H9 (cell line): Measurements from ENCODE around the gene MCM7. TPM values are rescaled to one million over a fixed set of nuclear protein-coding genes. Genes with fewer than 3 reads are reported as not detected.
A peak's percentile ranks its signal among the peaks of the same experiment; 100 is the strongest.

Experiments used
- DNase-seq: peaks from one replicate; pipeline ENCODE4 v3.0.0-alpha.2; 2017
- H2AFZ ChIP-seq: one replicate; pipeline ENCODE4 v1.6.1; 2013; ENCODE audit warnings: mild to moderate bottlenecking, low read length, control low read depth, moderate library complexity
- H2AK5ac ChIP-seq: 2 replicates; pipeline ENCODE4 v1.6.1; 2013; ENCODE audit warnings: low read length, control low read depth, mixed read lengths; ENCODE audit not compliant: insufficient read length
- H2BK120ac ChIP-seq: one replicate; pipeline ENCODE4 v1.6.1; 2013; ENCODE audit warnings: low read depth, mild to moderate bottlenecking, low read length, control low read depth, inconsistent platforms; ENCODE audit not compliant: poor library complexity, severe bottlenecking
- H2BK12ac ChIP-seq: 2 replicates; pipeline ENCODE4 v1.6.1; 2013; ENCODE audit warnings: low read length, control low read depth, mixed read lengths, low read depth; ENCODE audit not compliant: insufficient read length
- H2BK15ac ChIP-seq: 2 replicates; pipeline ENCODE4 v1.6.1; 2013; ENCODE audit warnings: low read depth, low read length, control low read depth
- H2BK20ac ChIP-seq: one replicate; pipeline ENCODE4 v1.6.1; 2013; ENCODE audit warnings: low read depth, mild to moderate bottlenecking, low read length, control low read depth, inconsistent platforms; ENCODE audit not compliant: poor library complexity, severe bottlenecking
- H2BK5ac ChIP-seq: 2 replicates; pipeline ENCODE4 v1.6.1; 2013; ENCODE audit warnings: low read length, control low read depth, mixed read lengths; ENCODE audit not compliant: insufficient read length
- H3K14ac ChIP-seq: 2 replicates; pipeline ENCODE4 v1.6.1; 2013; ENCODE audit warnings: low read length, control low read depth; ENCODE audit not compliant: insufficient read depth
- H3K18ac ChIP-seq: 2 replicates; pipeline ENCODE4 v1.6.1; 2013; ENCODE audit warnings: low read depth, mild to moderate bottlenecking, mixed read lengths, low read length, control low read depth; ENCODE audit not compliant: insufficient read length
- H3K23ac ChIP-seq: 2 replicates; pipeline ENCODE4 v1.6.1; 2013; ENCODE audit warnings: low read length, control low read depth, mixed read lengths, low read depth; ENCODE audit not compliant: insufficient read length
- H3K23me2 ChIP-seq: 2 replicates; pipeline ENCODE4 v1.6.1; 2013; ENCODE audit warnings: low read depth, mild to moderate bottlenecking, mixed read lengths, low read length, control low read depth; ENCODE audit not compliant: insufficient read length, poor library complexity, severe bottlenecking
- H3K27ac ChIP-seq: 2 replicates; pipeline ENCODE4 v1.5.1; 2013; ENCODE audit warnings: low read length, control low read depth, mixed read lengths, low read depth; ENCODE audit not compliant: insufficient read length
- H3K27me3 ChIP-seq: 2 replicates; pipeline ENCODE4 v1.6.1; 2013; ENCODE audit warnings: low read length, control low read depth, inconsistent platforms; ENCODE audit not compliant: insufficient read depth
- H3K4ac ChIP-seq: 2 replicates; pipeline ENCODE4 v1.6.1; 2013; ENCODE audit warnings: low read depth, mild to moderate bottlenecking, control low read depth, inconsistent platforms, low read length, moderate library complexity
- H3K4me1 ChIP-seq: 2 replicates; pipeline ENCODE4 v1.6.1; 2013; ENCODE audit warnings: low read length, control low read depth, inconsistent platforms; ENCODE audit not compliant: insufficient read depth
- H3K4me2 ChIP-seq: 2 replicates; pipeline ENCODE4 v1.6.1; 2013; ENCODE audit warnings: low read length, control low read depth, mixed read lengths; ENCODE audit not compliant: insufficient read length, insufficient read depth
- H3K56ac ChIP-seq: 2 replicates; pipeline ENCODE4 v1.6.1; 2013; ENCODE audit warnings: low read depth, mild to moderate bottlenecking, mixed read lengths, low read length, control low read depth; ENCODE audit not compliant: insufficient read length
- H3K79me1 ChIP-seq: 2 replicates; pipeline ENCODE4 v1.6.1; 2013; ENCODE audit warnings: low read depth, mild to moderate bottlenecking, moderate library complexity, low read length, control low read depth, inconsistent platforms; ENCODE audit not compliant: insufficient read depth, poor library complexity, severe bottlenecking
- H3K79me2 ChIP-seq: 2 replicates; pipeline ENCODE4 v1.6.1; 2013; ENCODE audit warnings: low read length, control low read depth, inconsistent platforms; ENCODE audit not compliant: insufficient read depth
- H3K9ac ChIP-seq: 2 replicates; pipeline ENCODE4 v1.6.1; 2013; ENCODE audit warnings: low read length, control low read depth, mixed read lengths; ENCODE audit not compliant: insufficient read length; ENCODE audit errors: extremely low read depth
- H3K9me3 ChIP-seq: one replicate; pipeline ENCODE4 v1.6.1; 2013; ENCODE audit warnings: low read depth, low read length, inconsistent platforms; ENCODE audit not compliant: control insufficient read depth
- H3T11ph ChIP-seq: one replicate; pipeline ENCODE4 v1.6.1; 2013; ENCODE audit warnings: mild to moderate bottlenecking, low read length, control low read depth, inconsistent platforms
- H4K20me1 ChIP-seq: one replicate; pipeline ENCODE4 v1.6.1; 2013; ENCODE audit not compliant: control insufficient read depth, insufficient read length, insufficient read depth
- H4K5ac ChIP-seq: 2 replicates; pipeline ENCODE4 v1.6.1; 2013; ENCODE audit warnings: low read depth, mild to moderate bottlenecking, mixed read lengths, low read length, control low read depth; ENCODE audit not compliant: insufficient read length
- H4K8ac ChIP-seq: replicated peaks from 2 replicates; pipeline ENCODE4 v1.6.1; 2013; ENCODE audit warnings: low read length, control low read depth, mixed read lengths, low read depth; ENCODE audit not compliant: insufficient read length
- H4K91ac ChIP-seq: 2 replicates; pipeline ENCODE4 v1.6.1; 2013; ENCODE audit warnings: low read depth, mild to moderate bottlenecking, moderate library complexity, mixed read lengths, low read length, control low read depth; ENCODE audit not compliant: insufficient read length
- H3K27ac Mint-ChIP-seq, 3 experiments: 2 replicates in 2 of 3; 3 replicates in 1 of 3; pipeline ENCODE4 v1.8.0; 2020 to 2021; ENCODE audit warnings: mixed read lengths in 3 of 3, mild to moderate bottlenecking in 1 of 3, moderate library complexity in 1 of 3
- H3K27me3 Mint-ChIP-seq: 2 replicates; pipeline ENCODE4 v1.8.0; 2021; ENCODE audit warnings: low read depth, mild to moderate bottlenecking, moderate library complexity, mixed read lengths
- H3K36me3 Mint-ChIP-seq, 3 experiments: 2 replicates in 2 of 3; 3 replicates in 1 of 3; pipeline ENCODE4 v1.8.0; 2020 to 2021; ENCODE audit warnings: low read depth in 3 of 3, mixed read lengths in 3 of 3; ENCODE audit not compliant: insufficient read depth in 1 of 3
- H3K4me1 Mint-ChIP-seq, 2 experiments: 2 replicates each; pipeline ENCODE4 v1.8.0; 2020; ENCODE audit warnings: mixed read lengths in 2 of 2
- H3K4me3 Mint-ChIP-seq, 2 experiments: 2 replicates in 1 of 2; 3 replicates in 1 of 2; pipeline ENCODE4 v1.8.0; 2020 to 2021; ENCODE audit warnings: mild to moderate bottlenecking in 2 of 2, mixed read lengths in 2 of 2, moderate library complexity in 1 of 2
- H3K9me3 Mint-ChIP-seq, 2 experiments: 2 replicates in 1 of 2; 3 replicates in 1 of 2; pipeline ENCODE4 v1.8.0; 2020; ENCODE audit warnings: mild to moderate bottlenecking in 2 of 2, mixed read lengths in 2 of 2, moderate library complexity in 1 of 2
- WGBS: extraction: QIAGEN DNeasy Blood & Tissue Kit; methylation state at CpG from one replicate; pipeline ENCODE4 v1.1.7; 2013; ENCODE audit warnings: missing lambda C conversion rate, low lambda C conversion rate, mixed read lengths; ENCODE audit not compliant: insufficient read length; ENCODE audit errors: extremely low coverage; 5-methylcytosine and 5-hydroxymethylcytosine counted together
- total RNA-seq: library from RNA; stranded (reverse); gene quantifications from 2 replicates; pipeline ENCODE4 v1.2.1, GENCODE V29; 2021
- TF ChIP-seq, protein P1 (sequence below): fragments of 200-600 bp; sonication (generic); conservative IDR thresholded peaks from 3 replicates; pipeline ENCODE4 v1.8.0; 2021; ENCODE audit warnings: antibody characterized with exemption, mild to moderate bottlenecking

Gene MCM7
- total RNA-seq, 1 experiment from 2014 or later: 390 TPM

DNA sequence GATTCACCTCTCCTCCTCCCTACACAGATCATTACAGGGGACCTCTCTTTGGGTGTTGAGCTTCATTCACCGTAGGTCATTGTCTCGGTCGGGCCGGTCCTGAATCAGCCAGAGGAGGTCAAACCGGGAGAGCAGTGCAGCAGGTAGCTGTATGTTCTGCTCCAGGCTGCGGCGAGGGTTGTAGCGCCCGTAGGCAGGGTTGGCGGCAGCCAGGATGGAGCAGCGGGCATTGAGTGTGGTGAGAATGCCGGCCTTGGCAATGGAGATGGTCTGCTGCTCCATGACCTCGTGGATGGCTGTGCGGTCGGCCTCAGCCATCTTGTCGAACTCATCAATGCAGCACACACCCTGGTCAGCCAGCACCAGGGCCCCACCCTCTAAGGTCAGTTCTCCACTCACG lies 5.5 kb downstream of the MCM7 start:
- Histone ChIP-seq H3K27ac (no peak overlapping the region), H4K20me1 (no peaks in the 10 kb centered on the region), H3K79me1 (peaks cover 3% of the 10 kb centered on the region), H3K14ac (no peak overlapping the region), H3K4me1 (no peaks in the 10 kb centered on the region), H3K56ac (no peak overlapping the region), H3K23ac (no peak overlapping the region), H3K4me2 (no peak overlapping the region), H2BK15ac (no peak overlapping the region), H3K9ac (no peak overlapping the region), H3K27me3 (no peaks in the 10 kb centered on the region), H2BK120ac (no peak overlapping the region), H3K4ac (no peak overlapping the region), H3K9me3 (no peaks in the 10 kb centered on the region), H3K18ac (no peak overlapping the region), H3T11ph (no peak overlapping the region), H4K5ac (no peak overlapping the region), H2AK5ac (no peak overlapping the region), H2BK20ac (no peak overlapping the region), H3K79me2 (peaks cover 5% of the 10 kb centered on the region; the same call in 1 of the 2 replicates), H2BK5ac (no peak overlapping the region), H2AFZ (no peak overlapping the region), H2BK12ac (no peak overlapping the region), H3K23me2 (no peaks in the 10 kb centered on the region), H4K91ac (no peak overlapping the region), H4K8ac (no peak overlapping the region)
- H3K27me3 Mint-ChIP-seq: peaks cover 2% of the 10 kb centered on the region; the same call in 1 of the 2 replicates
- TF ChIP-seq, protein P1, sequence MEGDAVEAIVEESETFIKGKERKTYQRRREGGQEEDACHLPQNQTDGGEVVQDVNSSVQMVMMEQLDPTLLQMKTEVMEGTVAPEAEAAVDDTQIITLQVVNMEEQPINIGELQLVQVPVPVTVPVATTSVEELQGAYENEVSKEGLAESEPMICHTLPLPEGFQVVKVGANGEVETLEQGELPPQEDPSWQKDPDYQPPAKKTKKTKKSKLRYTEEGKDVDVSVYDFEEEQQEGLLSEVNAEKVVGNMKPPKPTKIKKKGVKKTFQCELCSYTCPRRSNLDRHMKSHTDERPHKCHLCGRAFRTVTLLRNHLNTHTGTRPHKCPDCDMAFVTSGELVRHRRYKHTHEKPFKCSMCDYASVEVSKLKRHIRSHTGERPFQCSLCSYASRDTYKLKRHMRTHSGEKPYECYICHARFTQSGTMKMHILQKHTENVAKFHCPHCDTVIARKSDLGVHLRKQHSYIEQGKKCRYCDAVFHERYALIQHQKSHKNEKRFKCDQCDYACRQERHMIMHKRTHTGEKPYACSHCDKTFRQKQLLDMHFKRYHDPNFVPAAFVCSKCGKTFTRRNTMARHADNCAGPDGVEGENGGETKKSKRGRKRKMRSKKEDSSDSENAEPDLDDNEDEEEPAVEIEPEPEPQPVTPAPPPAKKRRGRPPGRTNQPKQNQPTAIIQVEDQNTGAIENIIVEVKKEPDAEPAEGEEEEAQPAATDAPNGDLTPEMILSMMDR: no peak
- WGBS: no CpG with 5 or more reads among the region's 17 CpGs
- H3K4me3 Mint-ChIP-seq: peak overlapping the region in 1 of 2 experiments; percentile 53; a peak in 1 of 5 replicates
- peaks cover 92 to 99% (median 97%) of the 10 kb centered on the region in 3 experiments for H3K36me3 Mint-ChIP-seq
- peaks cover 17 to 28% of the 10 kb centered on the region in 2 experiments for H3K4me1 Mint-ChIP-seq
- peaks cover 0 to 3% of the 10 kb centered on the region in 2 experiments; a peak in 1 of 5 replicates for H3K9me3 Mint-ChIP-seq
- H3K27ac Mint-ChIP-seq: peak overlapping the region in 2 of 3 experiments; percentile 92 to 94; a peak in 4 of 7 replicates
- no peak for DNase-seq
